HFF-Myc (cell line): ENCODE data around the gene SEC14L5.
"Not testable (repeated sequence)": the region's sequence is repeated elsewhere in the genome, so short reads cannot be mapped to it uniquely, and the experiment has no call there.

ENCODE experiments used
- DNase-seq: peaks from one replicate; pipeline ENCODE4 v3.0.0-alpha.2; 2011; ENCODE audit warnings: low read depth; ENCODE audit errors: extremely low read depth
- H3K4me3 ChIP-seq: replicated peaks from 2 replicates; pipeline ENCODE4 v1.5.1; 2011; ENCODE audit warnings: low read depth, mild to moderate bottlenecking, control low read depth, low read length
- CTCF ChIP-seq: IDR thresholded peaks from 2 replicates; pipeline ENCODE4 v1.5.1; 2012; ENCODE audit warnings: mild to moderate bottlenecking, low read depth, low read length, control low read depth; ENCODE audit errors: missing control alignments

SEC14L5 gene

GRCh38 chr16:4927661-4928060 is 30.5 kb upstream of the SEC14L5 start:
- no peak overlapping the region for H3K4me3 ChIP-seq
- no peak for DNase-seq
- TF ChIP-seq CTCF = no peak

GRCh38 chr16:4928227-4928626 is 29.9 kb upstream of the SEC14L5 start:
- DNase-seq = no peak
- no peak for TF ChIP-seq CTCF
- no peak overlapping the region for H3K4me3 ChIP-seq

GRCh38 chr16:4929619-4930018 is 28.5 kb upstream of the SEC14L5 start:
- not testable (repeated sequence) for DNase-seq, H3K4me3 ChIP-seq

GRCh38 chr16:4931381-4931780 is 26.7 kb upstream of the SEC14L5 start:
- DNase-seq = no peak
- no peak for TF ChIP-seq CTCF
- H3K4me3 ChIP-seq = no peak overlapping the region

- no peak overlapping the region for H3K4me3 ChIP-seq
- DNase-seq = no peak
- TF ChIP-seq CTCF = no peak
Observed at GRCh38 chr16:4933433-4933832, 24.7 kb upstream of the SEC14L5 start.

- no peak overlapping the region for H3K4me3 ChIP-seq
- no peak for TF ChIP-seq CTCF
- no peak for DNase-seq
Observed at GRCh38 chr16:4933871-4934395, 24.2 kb upstream of the SEC14L5 start.

GRCh38 chr16:4934591-4934990 is 23.5 kb upstream of the SEC14L5 start:
- TF ChIP-seq CTCF = no peak
- DNase-seq = no peak
- no peak overlapping the region for H3K4me3 ChIP-seq
